ENCODE data around the gene GSDME.

GRCh38 chr7:24669971-24670591 is 87.2 kb downstream of the GSDME start:
- TF ChIP-seq CTCF (IDR thresholded peaks at IDR 0.05 in 4 of 5, conservative IDR thresholded peaks at IDR 0.05 in 1 of 5) (no peak), POLR2A (IDR thresholded peaks at IDR 0.05) (no peak)
